H1 (cell line): ENCODE results near the gene GULP1. TPM values are rescaled to one million over a fixed set of nuclear protein-coding genes. Genes with fewer than 3 reads are reported as not detected.

Experiments used
- CHD7 ChIP-seq: fragments of 300-600 bp; sonication (generic); IDR thresholded peaks from 2 replicates; pipeline ENCODE4 v1.7.1; 2012; ENCODE audit warnings: low read length, moderate library complexity, mild to moderate bottlenecking, inconsistent platforms; ENCODE audit not compliant: insufficient replicate concordance
- GTF2F1 ChIP-seq: IDR thresholded peaks from 2 replicates; pipeline ENCODE4 v1.6.1; 2012; ENCODE audit warnings: low read depth, low read length, improper control_type of control experiment, borderline replicate concordance
- SAP30 ChIP-seq: fragments of 300-600 bp; sonication (generic); IDR thresholded peaks from 2 replicates; pipeline ENCODE4 v1.7.1; 2012; ENCODE audit warnings: low read length, moderate library complexity, mild to moderate bottlenecking, inconsistent platforms; ENCODE audit not compliant: insufficient read depth, insufficient replicate concordance
- SIX5 ChIP-seq: IDR thresholded peaks from 2 replicates; pipeline ENCODE4 v1.6.1; 2011; ENCODE audit warnings: mild to moderate bottlenecking, low read depth, low read length
- SUZ12 ChIP-seq: fragments of 200-600 bp; sonication (generic); IDR thresholded peaks from 2 replicates; pipeline ENCODE4 v1.6.1; 2012; ENCODE audit warnings: mild to moderate bottlenecking, inconsistent platforms, low read length, moderate library complexity, mixed read lengths
- polyA plus RNA-seq, 7 experiments: library from polyadenylated mRNA; depleted of rRNA in 3 of 7; stranded (reverse) in 5 of 7; unstranded in 2 of 7; fragments of >200 nt in 5 of 7; fragments of 200-250 nt in 2 of 7; gene quantifications; 1 replicate in 5 of 7; 2 replicates in 1 of 7; 4 replicates in 1 of 7; pipeline versions ENCODE4 v1.2.1 to v1.2.3, GENCODE V29; 2011 to 2013; ENCODE audit warnings: missing spikeins in 2 of 7, mixed read lengths in 2 of 7
- total RNA-seq: library from RNA; stranded (reverse); fragmentation: NEBNext Ultra II Directional; extraction: Animal tissue kit (Norgen Biotek cat#: 25700); gene quantifications from 2 replicates; pipeline ENCODE4 v1.2.1, GENCODE V29; 2021

The GULP1 gene
- total and polyA plus RNA-seq, 2 of the 8 experiments (the other 6 are each of a cell fraction or from before 2014, with no cell fraction given) = 69.7 to 139 TPM

- no peak for TF ChIP-seq GTF2F1
- no peak for TF ChIP-seq SIX5
- TF ChIP-seq CHD7 = no peak
- no peak for TF ChIP-seq SUZ12
- no peak for TF ChIP-seq SAP30
Observed at GRCh38 chr2:188506843-188507242, 215.2 kb downstream of the GULP1 start (continued).
